GM21423 (cell line): Measurements from ENCODE around the gene PORCN.
"Not testable (repeated sequence)": the region's sequence is repeated elsewhere in the genome, so short reads cannot be mapped to it uniquely, and the experiment has no call there.

Experiments used
- ATAC-seq: cut with Tn5 transposase; IDR thresholded peaks from one replicate; pipeline ENCODE4 v1.9.1; 2021; ENCODE audit warnings: mild to moderate bottlenecking, moderate library complexity; ENCODE audit not compliant: unreplicated experiment

Gene PORCN

GRCh38 chrX:48539345-48540027, 30.7 kb downstream of the PORCN start, which contains the start of gene TBC1D25:
Gene TBC1D25 (plus strand): TSS chrX:48539714. CDS start chrX:48539798, 84 bp downstream.
- peak; percentile 80 for ATAC-seq

- ATAC-seq, result peak; percentile 22
These were observed 31.2 kb downstream of the PORCN start for GRCh38 chrX:48540028-48540375.

GRCh38 chrX:48540480-48540879, 31.7 kb downstream of the PORCN start:
- no peak for ATAC-seq

GRCh38 chrX:48541140-48541814, 32.5 kb downstream of the PORCN start:
- no peak for ATAC-seq

- no peak for ATAC-seq
These were observed 40.1 kb downstream of the PORCN start for GRCh38 chrX:48548871-48549270.

GRCh38 chrX:48555731-48556325, 47.0 kb downstream of the PORCN start:
- not testable (repeated sequence) for ATAC-seq

- no peak for ATAC-seq
These were observed 49.5 kb downstream of the PORCN start for GRCh38 chrX:48558271-48558670.

- no peak for ATAC-seq
These were observed 50.8 kb downstream of the PORCN start for GRCh38 chrX:48559636-48560035.

- ATAC-seq, result no peak
These were observed 51.3 kb downstream of the PORCN start for GRCh38 chrX:48560056-48560455.

- ATAC-seq, result no peak
These were observed 51.9 kb downstream of the PORCN start for GRCh38 chrX:48560681-48561080.

- ATAC-seq, result no peak
These were observed 61.2 kb downstream of the PORCN start for GRCh38 chrX:48569958-48570357.
